IPS-18c (cell line): ENCODE results near the gene IFNL2.
"Not testable (repeated sequence)": the region's sequence is repeated elsewhere in the genome, so short reads cannot be mapped to it uniquely, and the experiment has no call there.

Experiments used
- H3K4me3 ChIP-seq: 2 replicates; pipeline ENCODE4 v1.7.0; 2013; ENCODE audit warnings: low read depth, mild to moderate bottlenecking, low read length, moderate library complexity; ENCODE audit not compliant: insufficient read depth
- H3K9me3 ChIP-seq: one replicate; pipeline ENCODE4 v1.6.1; 2013; ENCODE audit warnings: mild to moderate bottlenecking, low read length, moderate library complexity; ENCODE audit not compliant: control insufficient read depth, insufficient read depth

Gene IFNL2

GRCh38 chr19:39248806-39249205 is 19.4 kb upstream of the IFNL2 start, which contains the start of gene IFNL4:
IFNL4 (minus strand) TSS chr19:39248856.
- peak within 1 kb of the TSS; percentile 38; the same call in 1 of the 2 replicates for H3K4me3 ChIP-seq
- no peaks in the 10 kb centered on the region for H3K9me3 ChIP-seq

GRCh38 chr19:39251081-39251480 is 17.1 kb upstream of the IFNL2 start:
- Histone ChIP-seq H3K4me3 (no peak overlapping the region), H3K9me3 (no peaks in the 10 kb centered on the region)

- Histone ChIP-seq H3K9me3 (peaks cover under 1% of the 10 kb centered on the region), H3K4me3 (no peak overlapping the region)
Observed at GRCh38 chr19:39251846-39252245, 16.4 kb upstream of the IFNL2 start.

- Histone ChIP-seq H3K9me3 (peaks cover 2% of the 10 kb centered on the region), H3K4me3 (no peak overlapping the region)
Observed at GRCh38 chr19:39252458-39252857, 15.7 kb upstream of the IFNL2 start.

GRCh38 chr19:39253374-39254149 is 14.6 kb upstream of the IFNL2 start:
- peaks cover 2% of the 10 kb centered on the region for H3K9me3 ChIP-seq
- no peak overlapping the region for H3K4me3 ChIP-seq

- no peak overlapping the region for H3K4me3 ChIP-seq
- peaks cover 2% of the 10 kb centered on the region for H3K9me3 ChIP-seq
Observed at GRCh38 chr19:39254531-39255345, 13.5 kb upstream of the IFNL2 start.

GRCh38 chr19:39257227-39257626 is 11.0 kb upstream of the IFNL2 start:
- H3K4me3 ChIP-seq = no peak overlapping the region
- peaks cover 2% of the 10 kb centered on the region for H3K9me3 ChIP-seq

- Histone ChIP-seq H3K9me3 (peaks cover 5% of the 10 kb centered on the region), H3K4me3 (no peak overlapping the region)
Observed at GRCh38 chr19:39261704-39262103, 6.5 kb upstream of the IFNL2 start.

GRCh38 chr19:39262496-39262895 is 5.7 kb upstream of the IFNL2 start:
- peaks cover 3% of the 10 kb centered on the region for H3K9me3 ChIP-seq
- no peak overlapping the region for H3K4me3 ChIP-seq

- Histone ChIP-seq H3K4me3 (peak overlapping the region; percentile 28; the same call in 1 of the 2 replicates), H3K9me3 (peaks cover 3% of the 10 kb centered on the region)
Observed at GRCh38 chr19:39263912-39264305, 4.3 kb upstream of the IFNL2 start.

- Histone ChIP-seq H3K9me3 (peaks cover 3% of the 10 kb centered on the region), H3K4me3 (peak overlapping the region; percentile 28; the same call in 1 of the 2 replicates)
Observed at GRCh38 chr19:39264306-39265290, 3.6 kb upstream of the IFNL2 start.

GRCh38 chr19:39265321-39265916 is 2.8 kb upstream of the IFNL2 start:
- Histone ChIP-seq H3K9me3 (peaks cover 3% of the 10 kb centered on the region), H3K4me3 (peak overlapping the region; percentile 28)

- not testable (repeated sequence) for H3K4me3 ChIP-seq, H3K9me3 ChIP-seq
Observed at GRCh38 chr19:39268531-39269223, 481 bp downstream of the IFNL2 start.

GRCh38 chr19:39269369-39269768 is 1.2 kb downstream of the IFNL2 start:
- H3K4me3 ChIP-seq, H3K9me3 ChIP-seq: not testable (repeated sequence)

GRCh38 chr19:39270036-39270871 is 2.1 kb downstream of the IFNL2 start:
- Histone ChIP-seq H3K4me3 (no peak overlapping the region), H3K9me3 (peaks cover 3% of the 10 kb centered on the region)
